ENCODE results near the gene SLC16A10. TPM values are rescaled to one million over a fixed set of nuclear protein-coding genes. Genes with fewer than 3 reads are reported as not detected.
A peak's percentile ranks its signal among the peaks of the same experiment; 100 is the strongest.
"Not testable (repeated sequence)": the region's sequence is repeated elsewhere in the genome, so short reads cannot be mapped to it uniquely, and the experiment has no call there.

SLC16A10 gene
- total RNA-seq, 2 donors from 2014 or later = 4.8 to 9.5 TPM

- no peak for ATAC-seq
- no peak for DNase-seq
- intact Hi-C loops (cut with DNase I) = loop anchor here in 1 of 2 donors (10.0 kb wide), 1 partner anchor 116 kb away; the partner anchor contains the start of gene SLC16A10
Observed at GRCh38 chr6:111200350-111201243, 113.3 kb downstream of the SLC16A10 start.

- ATAC-seq (no peak), DNase-seq (no peak)
- intact Hi-C loops (cut with DNase I) = loop anchor here in 1 of 2 donors (10.0 kb wide), 1 partner anchor 116 kb away; the partner anchor contains the start of gene SLC16A10
Observed at GRCh38 chr6:111201244-111201554, 113.9 kb downstream of the SLC16A10 start.

- intact Hi-C loops (cut with DNase I) = loop anchor here in 1 of 2 donors (10.0 kb wide), 1 partner anchor 117 kb away; the partner anchor contains the start of gene SLC16A10
- ATAC-seq = no peak
- DNase-seq = no peak
Observed at GRCh38 chr6:111201764-111202163, 114.5 kb downstream of the SLC16A10 start.

GRCh38 chr6:111203539-111203938 lies 116.2 kb downstream of the SLC16A10 start:
- not testable (repeated sequence) for ATAC-seq, DNase-seq
- intact Hi-C loops (cut with DNase I) = loop anchor here in 1 of 2 donors (10.0 kb wide), 1 partner anchor 119 kb away; the partner anchor contains the start of gene SLC16A10

- DNase-seq = no peak
- ATAC-seq = peak; percentile 19 to 69
- intact Hi-C loops (cut with DNase I) = loop anchor here in 1 of 2 donors (10.0 kb wide), 1 partner anchor 120 kb away; the partner anchor contains the start of gene SLC16A10
Observed at GRCh38 chr6:111204305-111204704, 117.0 kb downstream of the SLC16A10 start.

GRCh38 chr6:111204881-111205280 lies 117.6 kb downstream of the SLC16A10 start:
- intact Hi-C loops (cut with DNase I) = loop anchor here in 1 of 2 donors (10.0 kb wide), 1 partner anchor 120 kb away; the partner anchor contains the start of gene SLC16A10
- ATAC-seq = no peak
- no peak for DNase-seq

GRCh38 chr6:111205502-111205901 lies 118.2 kb downstream of the SLC16A10 start:
- intact Hi-C loops (cut with DNase I) = loop anchor here in 1 of 2 donors (10.0 kb wide), 1 partner anchor 121 kb away; the partner anchor contains the start of gene SLC16A10
- DNase-seq = no peak
- ATAC-seq = no peak

GRCh38 chr6:111207141-111207858 lies 120.0 kb downstream of the SLC16A10 start:
- ATAC-seq (peak in 1 of 2 donors; percentile 91), DNase-seq (no peak)
- intact Hi-C loops (cut with DNase I) = loop anchor here in 1 of 2 donors (10.0 kb wide), 1 partner anchor 122 kb away; the partner anchor contains the start of gene SLC16A10

GRCh38 chr6:111208933-111209332 lies 121.6 kb downstream of the SLC16A10 start:
- ATAC-seq = no peak
- intact Hi-C loops (cut with DNase I) = loop anchor here in 1 of 2 donors (10.0 kb wide), 1 partner anchor 124 kb away; the partner anchor contains the start of gene SLC16A10
- DNase-seq = no peak

GRCh38 chr6:111210194-111210728 lies 123.0 kb downstream of the SLC16A10 start:
- intact Hi-C loops (cut with DNase I) = loop anchor here (2.0 to 10.0 kb wide), 3 partner anchors 153 to 198 kb away; no protein-coding TSS in a partner anchor
- ATAC-seq = peak in 1 of 2 donors; percentile 57

GRCh38 chr6:111211411-111212030 lies 124.2 kb downstream of the SLC16A10 start:
- DNase-seq (no peak), ATAC-seq (no peak)
- intact Hi-C loops (cut with DNase I) = loop anchor here (2.0 to 10.0 kb wide), 3 partner anchors 155 to 199 kb away; no protein-coding TSS in a partner anchor

More at GRCh38 chr6:111210194-111210728, 123.0 kb downstream of the SLC16A10 start:
- DNase-seq = no peak

GRCh38 chr6:111212625-111213024 lies 125.3 kb downstream of the SLC16A10 start:
- ATAC-seq (no peak), DNase-seq (no peak)
- intact Hi-C loops (cut with DNase I) = loop anchor here (5.0 to 10.0 kb wide), 2 partner anchors 158 to 200 kb away; no protein-coding TSS in a partner anchor

GRCh38 chr6:111215131-111215530 lies 127.8 kb downstream of the SLC16A10 start:
- no peak for ATAC-seq
- intact Hi-C loops (cut with DNase I) = loop anchor here in 1 of 2 donors (10.0 kb wide), 1 partner anchor 160 kb away; no protein-coding TSS in a partner anchor
- DNase-seq = no peak

GRCh38 chr6:111219785-111220184 lies 132.5 kb downstream of the SLC16A10 start:
- no peak for DNase-seq
- ATAC-seq = peak; percentile 33 to 56
- intact Hi-C loops (cut with DNase I) = loop anchor here in 1 of 2 donors (10.0 kb wide), 1 partner anchor 165 kb away; no protein-coding TSS in a partner anchor

GRCh38 chr6:111220383-111221031 lies 133.2 kb downstream of the SLC16A10 start:
- intact Hi-C loops (cut with DNase I) = no loop called here
- ATAC-seq (peak in 1 of 2 donors; percentile 55), DNase-seq (no peak)

- intact Hi-C loops (cut with DNase I) = no loop called here
- DNase-seq (no peak), ATAC-seq (no peak)
Observed at GRCh38 chr6:111221804-111222203, 134.5 kb downstream of the SLC16A10 start.

- intact Hi-C loops (cut with DNase I) = no loop called here
- ATAC-seq = no peak
- DNase-seq = no peak
Observed at GRCh38 chr6:111222341-111222740, 135.0 kb downstream of the SLC16A10 start.

- intact Hi-C loops (cut with DNase I) = no loop called here
- DNase-seq (no peak), ATAC-seq (peak in 1 of 2 donors; percentile 34)
Observed at GRCh38 chr6:111228094-111228493, 140.8 kb downstream of the SLC16A10 start.
